ENCODE results near the gene MIDN.

DNA sequence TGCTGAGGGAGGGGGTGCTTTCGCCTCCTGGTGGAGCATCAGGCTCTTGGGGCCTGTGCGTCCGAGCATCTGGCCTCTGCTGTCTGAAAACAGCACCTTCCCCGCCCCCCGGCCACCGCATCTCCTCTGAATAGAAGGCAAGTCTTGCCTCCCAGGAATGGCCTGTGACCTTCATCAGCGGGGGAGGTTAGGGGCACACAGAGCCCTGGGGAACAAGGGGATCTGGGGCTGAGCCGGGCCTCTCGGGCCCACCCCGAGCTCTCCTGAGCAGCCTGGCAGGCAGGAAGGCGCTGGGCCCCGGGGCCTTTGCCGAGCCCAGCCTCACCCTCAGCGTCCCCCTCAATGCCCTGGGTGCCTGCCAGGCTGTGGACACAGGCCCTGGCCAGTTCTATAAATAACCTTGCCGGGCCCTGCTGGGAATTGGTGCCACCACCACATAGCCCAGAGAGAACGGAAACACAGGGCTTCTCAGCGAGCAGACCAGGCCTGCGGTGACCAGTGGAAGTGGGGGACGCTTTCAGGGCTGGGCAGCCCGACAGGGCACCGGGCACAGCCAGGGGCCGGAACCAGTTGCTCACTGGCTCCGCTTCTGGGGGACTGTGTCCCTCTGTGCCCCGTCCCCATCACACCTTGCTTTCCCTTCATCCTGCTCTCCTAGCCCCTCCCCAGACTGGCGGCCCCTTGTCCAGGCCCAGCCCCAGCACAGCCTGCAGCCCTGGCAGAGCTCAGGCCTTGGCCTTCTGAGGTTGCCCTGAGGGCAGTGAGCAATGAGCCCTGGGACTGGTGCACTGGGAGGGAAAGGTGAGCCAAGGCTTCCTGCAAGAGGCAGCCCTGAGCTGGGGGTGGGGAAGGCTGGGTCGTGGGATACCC is 33.3 kb upstream of the MIDN start:
- TF ChIP-seq ZNF274 (IDR thresholded peaks at IDR 0.05; ENCODE audit: low read depth, low read length) = no peak
- TF ChIP-seq SUZ12 (IDR thresholded peaks at IDR 0.05; ENCODE audit: extremely low read depth, insufficient read depth, insufficient read length) = no peak
- TF ChIP-seq YY1 (IDR thresholded peaks at IDR 0.05; ENCODE audit: insufficient read depth, insufficient read length) = no peak
